EH (cell line): ENCODE data around the gene HNF4A.
"Not testable (repeated sequence)": the region's sequence is repeated elsewhere in the genome, so short reads cannot be mapped to it uniquely, and the experiment has no call there.

Experiments
- DNase-seq: peaks from one replicate; pipeline ENCODE4 v3.0.0-alpha.2; 2015; ENCODE audit warnings: low read depth

HNF4A gene

GRCh38 chr20:44471481-44471882 lies 116.0 kb downstream of the HNF4A start:
- DNase-seq, result peak; percentile 70

- not testable (repeated sequence) for DNase-seq
Measured at GRCh38 chr20:44472283-44472682, 116.8 kb downstream of the HNF4A start.

GRCh38 chr20:44475372-44475693 lies 119.8 kb downstream of the HNF4A start:
- no peak for DNase-seq

- DNase-seq, result peak; percentile 84
Measured at GRCh38 chr20:44475694-44476560, 120.4 kb downstream of the HNF4A start, which contains the start of gene TTPAL. TTPAL (plus strand) TSS chr20:44475874; CDS start chr20:44480000, 4,126 bp downstream.

- DNase-seq, result no peak
Measured at GRCh38 chr20:44477151-44477550, 121.7 kb downstream of the HNF4A start.

GRCh38 chr20:44478206-44478605 lies 122.7 kb downstream of the HNF4A start:
- no peak for DNase-seq

- DNase-seq, result no peak
Measured at GRCh38 chr20:44479643-44480042, 124.1 kb downstream of the HNF4A start.

- DNase-seq, result no peak
Measured at GRCh38 chr20:44480097-44480496, 124.6 kb downstream of the HNF4A start.

- DNase-seq, result no peak
Measured at GRCh38 chr20:44481719-44482416, 126.4 kb downstream of the HNF4A start.

- DNase-seq, result no peak
Measured at GRCh38 chr20:44483112-44483511, 127.6 kb downstream of the HNF4A start.
